ENCODE results near the gene DDIT4. TPM values are rescaled to one million over a fixed set of nuclear protein-coding genes. Genes with fewer than 3 reads are reported as not detected.

The DDIT4 gene
- total and polyA plus RNA-seq, 9 of the 15 experiments (the other 6 are each of a cell fraction or from before 2014, with no cell fraction given): 8.2 to 675 (median 159) TPM

DNA sequence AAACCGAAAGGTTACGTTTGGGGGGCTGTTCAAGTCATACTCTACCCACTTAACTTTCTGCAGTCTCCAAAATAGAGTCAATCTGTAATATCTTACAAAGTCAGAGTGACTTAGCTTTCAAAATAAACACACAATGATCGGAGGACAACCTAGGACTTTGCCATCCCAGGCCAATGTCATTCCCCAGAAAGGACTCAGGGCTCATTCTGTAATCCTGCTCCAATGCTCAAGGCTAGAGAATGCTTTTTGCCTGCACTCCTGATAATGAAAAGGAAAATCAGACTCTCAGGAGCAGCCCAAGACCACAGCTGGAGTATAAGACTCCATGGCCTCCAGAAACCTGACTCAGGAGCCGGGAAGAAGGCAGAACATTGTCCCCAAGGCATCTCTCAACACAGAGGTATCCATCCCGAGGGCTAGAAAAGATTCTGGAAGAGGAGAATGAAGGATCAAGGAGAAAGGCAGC is 29.1 kb upstream of the DDIT4 start (continued):
- TF ChIP-seq ZSCAN32 (CRISPR knock-in tag; IDR thresholded peaks at IDR 0.05) (no peak), CEBPG (CRISPR knock-in tag; IDR thresholded peaks at IDR 0.05) (no peak), CEBPG (tag; conservative IDR thresholded peaks at IDR 0.05 in 1 of 2, IDR thresholded peaks at IDR 0.05 in 1 of 2) (no peak), DDX20 (tag; IDR thresholded peaks at IDR 0.05; ENCODE audit: low read depth) (no peak), RBFOX2 (IDR thresholded peaks at IDR 0.05; ENCODE audit: low read depth, low read length) (no peak), ZNF253 (CRISPR knock-in tag; conservative IDR thresholded peaks at IDR 0.05) (no peak), SP2 (IDR thresholded peaks at IDR 0.05; ENCODE audit: extremely low read depth, low read depth, low read length, poor library complexity, severe bottlenecking) (no peak), YBX1 (IDR thresholded peaks at IDR 0.05) (no peak), DIDO1 (tag; IDR thresholded peaks at IDR 0.05; ENCODE audit: low read depth) (no peak), ZNF76 (CRISPR knock-in tag; IDR thresholded peaks at IDR 0.05; ENCODE audit: borderline replicate concordance) (no peak), SMAD4 (CRISPR knock-in tag; conservative IDR thresholded peaks at IDR 0.05) (no peak), HCFC1 (IDR thresholded peaks at IDR 0.05; ENCODE audit: low read depth, low read length) (no peak), PHTF2 (CRISPR knock-in tag; IDR thresholded peaks at IDR 0.05) (no peak), ARID2 (IDR thresholded peaks at IDR 0.05) (no peak), ZNF764 (CRISPR knock-in tag; IDR thresholded peaks at IDR 0.05; ENCODE audit: low read depth) (no peak), ZNF232 (CRISPR knock-in tag; IDR thresholded peaks at IDR 0.05) (no peak), EGR1 (conservative IDR thresholded peaks at IDR 0.05) (no peak), ZKSCAN3 (CRISPR knock-in tag; IDR thresholded peaks at IDR 0.05) (no peak), PPARD (CRISPR knock-in tag; IDR thresholded peaks at IDR 0.05) (no peak), SREBF1 (IDR thresholded peaks at IDR 0.05; ENCODE audit: borderline replicate concordance, low read depth, low read length) (no peak), RBM34 (IDR thresholded peaks at IDR 0.05; ENCODE audit: borderline replicate concordance, insufficient read depth, low read length) (no peak), ZSCAN29 (IDR thresholded peaks at IDR 0.05) (no peak), CHD4 (IDR thresholded peaks at IDR 0.05; ENCODE audit: insufficient read depth, insufficient replicate concordance, low read depth, low read length, poor library complexity, severe bottlenecking) (no peak), ETS2 (tag; IDR thresholded peaks at IDR 0.05; ENCODE audit: borderline replicate concordance, poor library complexity, severe bottlenecking) (no peak), SP1 (CRISPR knock-in tag; IDR thresholded peaks at IDR 0.05) (0 out of 2 replicates have a peak, but pooled peaks have one; percentile 5)
- TF ChIP-seq, protein P1, sequence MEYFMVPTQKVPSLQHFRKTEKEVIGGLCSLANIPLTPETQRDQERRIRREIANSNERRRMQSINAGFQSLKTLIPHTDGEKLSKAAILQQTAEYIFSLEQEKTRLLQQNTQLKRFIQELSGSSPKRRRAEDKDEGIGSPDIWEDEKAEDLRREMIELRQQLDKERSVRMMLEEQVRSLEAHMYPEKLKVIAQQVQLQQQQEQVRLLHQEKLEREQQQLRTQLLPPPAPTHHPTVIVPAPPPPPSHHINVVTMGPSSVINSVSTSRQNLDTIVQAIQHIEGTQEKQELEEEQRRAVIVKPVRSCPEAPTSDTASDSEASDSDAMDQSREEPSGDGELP (CRISPR knock-in tag; IDR thresholded peaks at IDR 0.05; ENCODE audit: borderline replicate concordance): no peak
- TF ChIP-seq, protein P2, sequence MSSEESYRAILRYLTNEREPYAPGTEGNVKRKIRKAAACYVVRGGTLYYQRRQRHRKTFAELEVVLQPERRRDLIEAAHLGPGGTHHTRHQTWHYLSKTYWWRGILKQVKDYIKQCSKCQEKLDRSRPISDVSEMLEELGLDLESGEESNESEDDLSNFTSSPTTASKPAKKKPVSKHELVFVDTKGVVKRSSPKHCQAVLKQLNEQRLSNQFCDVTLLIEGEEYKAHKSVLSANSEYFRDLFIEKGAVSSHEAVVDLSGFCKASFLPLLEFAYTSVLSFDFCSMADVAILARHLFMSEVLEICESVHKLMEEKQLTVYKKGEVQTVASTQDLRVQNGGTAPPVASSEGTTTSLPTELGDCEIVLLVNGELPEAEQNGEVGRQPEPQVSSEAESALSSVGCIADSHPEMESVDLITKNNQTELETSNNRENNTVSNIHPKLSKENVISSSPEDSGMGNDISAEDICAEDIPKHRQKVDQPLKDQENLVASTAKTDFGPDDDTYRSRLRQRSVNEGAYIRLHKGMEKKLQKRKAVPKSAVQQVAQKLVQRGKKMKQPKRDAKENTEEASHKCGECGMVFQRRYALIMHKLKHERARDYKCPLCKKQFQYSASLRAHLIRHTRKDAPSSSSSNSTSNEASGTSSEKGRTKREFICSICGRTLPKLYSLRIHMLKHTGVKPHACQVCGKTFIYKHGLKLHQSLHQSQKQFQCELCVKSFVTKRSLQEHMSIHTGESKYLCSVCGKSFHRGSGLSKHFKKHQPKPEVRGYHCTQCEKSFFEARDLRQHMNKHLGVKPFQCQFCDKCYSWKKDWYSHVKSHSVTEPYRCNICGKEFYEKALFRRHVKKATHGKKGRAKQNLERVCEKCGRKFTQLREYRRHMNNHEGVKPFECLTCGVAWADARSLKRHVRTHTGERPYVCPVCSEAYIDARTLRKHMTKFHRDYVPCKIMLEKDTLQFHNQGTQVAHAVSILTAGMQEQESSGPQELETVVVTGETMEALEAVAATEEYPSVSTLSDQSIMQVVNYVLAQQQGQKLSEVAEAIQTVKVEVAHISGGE (CRISPR knock-in tag; IDR thresholded peaks at IDR 0.05): no peak
